HEK293 (cell line): ENCODE results near the gene AQP3.

ENCODE experiments used
- CTCF ChIP-seq: fragments of 450-650 bp; formaldehyde crosslinking; IDR thresholded peaks from 2 replicates; pipeline ENCODE4 v1.5.1; 2016; ENCODE audit warnings: missing biosample characterization, missing genetic modification characterization
- PBX3 ChIP-seq: sonication (generic); formaldehyde crosslinking; IDR thresholded peaks from 2 replicates; pipeline ENCODE4 v1.8.1; 2022; ENCODE audit warnings: mild to moderate bottlenecking, moderate library complexity, missing genetic modification reagents
- RBAK ChIP-seq: fragments of 450-650 bp; formaldehyde crosslinking; IDR thresholded peaks from 2 replicates; pipeline ENCODE4 v1.5.1; 2016; ENCODE audit warnings: missing biosample characterization, missing genetic modification characterization
- ZNF292 ChIP-seq: fragments of 450-650 bp; formaldehyde crosslinking; IDR thresholded peaks from 2 replicates; pipeline ENCODE4 v1.5.1; 2016; ENCODE audit warnings: low read depth, missing biosample characterization, missing genetic modification characterization, borderline replicate concordance
- ZNF423 ChIP-seq: fragments of 450-650 bp; formaldehyde crosslinking; IDR thresholded peaks from 2 replicates; pipeline ENCODE4 v1.5.1; 2016; ENCODE audit warnings: missing biosample characterization, missing genetic modification characterization

GRCh38 chr9:33453999-33454660 lies 6.7 kb upstream of the AQP3 start:
- TF ChIP-seq CTCF (no peak), ZNF292 (tag by site-specific recombination) (no peak), RBAK (tag by site-specific recombination) (no peak), PBX3 (CRISPR knock-in tag) (no peak), ZNF423 (tag by site-specific recombination) (no peak)
